Colonic mucosa (tissue), 4 donors: ENCODE measurements around the gene COX7A2L. TPM values are rescaled to one million over a fixed set of nuclear protein-coding genes. Genes with fewer than 3 reads are reported as not detected.
"Not testable (repeated sequence)": the region's sequence is repeated elsewhere in the genome, so short reads cannot be mapped to it uniquely, and the experiment has no call there.

Experiments
- DNase-seq: peaks from one replicate; pipeline ENCODE4 v3.0.0-alpha.2; 2020
- H3K27ac ChIP-seq: fragments of 200-600 bp; one replicate; pipeline ENCODE4 v1.8.0; 2021
- H3K27me3 ChIP-seq: fragments of 200-600 bp; one replicate; pipeline ENCODE4 v1.8.0; 2021
- H3K36me3 ChIP-seq: fragments of 200-600 bp; one replicate; pipeline ENCODE4 v1.8.0; 2021
- H3K4me1 ChIP-seq: fragments of 200-600 bp; one replicate; pipeline ENCODE4 v1.8.0; 2021; ENCODE audit warnings: mild to moderate bottlenecking
- H3K4me3 ChIP-seq: fragments of 200-600 bp; one replicate; pipeline ENCODE4 v1.8.0; 2021
- H3K9ac ChIP-seq, 2 donors: one replicate each; pipeline ENCODE4 v1.7.0; 2013; ENCODE audit warnings: control low read depth in 2 of 2, low read depth in 2 of 2, low read length in 2 of 2
- H3K9me3 ChIP-seq: fragments of 200-600 bp; one replicate; pipeline ENCODE4 v1.8.0; 2021
- CTCF ChIP-seq: fragments of 200-600 bp; IDR thresholded peaks from one replicate; pipeline ENCODE4 v1.8.0; 2022; ENCODE audit warnings: antibody characterized with exemption, mild to moderate bottlenecking
- intact Hi-C: fragments of 100-400 bp; cut with DNase I; formaldehyde crosslinking; loops from one replicate; pipeline ENCODE4 v1.14.1; 2022
- total RNA-seq, 2 donors: library from RNA; stranded (reverse); fragmentation: NEBNext Ultra II Directional in 1 of 2; extraction: Animal tissue kit (Norgen Biotek cat#: 25700) in 1 of 2; gene quantifications; one replicate each; pipeline ENCODE4 v1.2.1, GENCODE V29; 2021
- donor health status: healthy.
- donor health status: DM: no; HTN: no; CAD: no.
- donor health status: DM: no; HTN: no; CAD: no.

The COX7A2L gene
- 100 to 1,000 TPM; 128 to 131 TPM for total RNA-seq

- TF ChIP-seq CTCF = no peak
These were observed at the start of gene COX7A2L for GRCh38 chr2:42360890-42361727. Gene COX7A2L (minus strand): TSS chr2:42361217. CDS start chr2:42361161, 56 bp downstream.

GRCh38 chr2:42408009-42408408, 47.0 kb upstream of the COX7A2L start:
- no peak for TF ChIP-seq CTCF
- H3K27me3 ChIP-seq = no peaks in the 10 kb centered on the region
- intact Hi-C loops = no loop called here
- H3K36me3 ChIP-seq = no peaks in the 10 kb centered on the region
- no peak for DNase-seq
- no peak overlapping the region for H3K9ac ChIP-seq
- no peaks in the 10 kb centered on the region for H3K9me3 ChIP-seq
- no peaks in the 10 kb centered on the region for H3K4me1 ChIP-seq
- H3K4me3 ChIP-seq = no peak overlapping the region
- H3K27ac ChIP-seq = no peak overlapping the region

More at GRCh38 chr2:42360890-42361727, at the start of gene COX7A2L:
- intact Hi-C loops = loop anchor here (10.0 kb wide), 1 partner anchor 266 kb away; no protein-coding TSS in a partner anchor
- Histone ChIP-seq H3K27me3 (no peaks in the 10 kb centered on the region), H3K36me3 (no peaks in the 10 kb centered on the region), H3K4me1 (peaks cover 13% of the 10 kb centered on the region), H3K9me3 (no peaks in the 10 kb centered on the region), H3K4me3 (peak within 1 kb of the TSS; percentile 93), H3K27ac (peak within 1 kb of the TSS; percentile 94), H3K9ac (peak within 1 kb of the TSS; percentile 96 to 97)
- DNase-seq = peak; percentile 99

- no peak for TF ChIP-seq CTCF
- intact Hi-C loops = no loop called here
- no peaks in the 10 kb centered on the region for H3K36me3 ChIP-seq
- H3K9me3 ChIP-seq = no peaks in the 10 kb centered on the region
- H3K27me3 ChIP-seq = no peaks in the 10 kb centered on the region
- no peak for DNase-seq
- no peak overlapping the region for H3K4me3 ChIP-seq
- no peak overlapping the region for H3K9ac ChIP-seq
- no peak overlapping the region for H3K27ac ChIP-seq
- H3K4me1 ChIP-seq = no peaks in the 10 kb centered on the region
These were observed 46.5 kb upstream of the COX7A2L start for GRCh38 chr2:42407476-42407875.

- no peak overlapping the region for H3K9ac ChIP-seq
- no peaks in the 10 kb centered on the region for H3K4me1 ChIP-seq
- H3K27ac ChIP-seq = no peak overlapping the region
- H3K4me3 ChIP-seq = no peak overlapping the region
- DNase-seq = no peak
- no peaks in the 10 kb centered on the region for H3K27me3 ChIP-seq
- no peaks in the 10 kb centered on the region for H3K36me3 ChIP-seq
- intact Hi-C loops = no loop called here
- no peak for TF ChIP-seq CTCF
- no peaks in the 10 kb centered on the region for H3K9me3 ChIP-seq
These were observed 43.7 kb upstream of the COX7A2L start for GRCh38 chr2:42404676-42405075.

GRCh38 chr2:42401773-42402172, 40.8 kb upstream of the COX7A2L start:
- TF ChIP-seq CTCF = no peak
- no peak for DNase-seq
- no peaks in the 10 kb centered on the region for H3K36me3 ChIP-seq
- H3K27me3 ChIP-seq = no peaks in the 10 kb centered on the region
- H3K4me3 ChIP-seq = no peak overlapping the region
- intact Hi-C loops = no loop called here
- no peaks in the 10 kb centered on the region for H3K9me3 ChIP-seq
- H3K9ac ChIP-seq = no peak overlapping the region
- no peak overlapping the region for H3K27ac ChIP-seq
- H3K4me1 ChIP-seq = no peaks in the 10 kb centered on the region

- H3K4me3 ChIP-seq, H3K27ac ChIP-seq, H3K27me3 ChIP-seq, H3K9ac ChIP-seq, intact Hi-C loops, H3K4me1 ChIP-seq, DNase-seq, H3K36me3 ChIP-seq, H3K9me3 ChIP-seq: not testable (repeated sequence)
These were observed 37.0 kb upstream of the COX7A2L start for GRCh38 chr2:42398052-42398451.

GRCh38 chr2:42393320-42393719, 32.3 kb upstream of the COX7A2L start:
- H3K36me3 ChIP-seq, H3K9me3 ChIP-seq, H3K9ac ChIP-seq, H3K4me1 ChIP-seq, H3K27me3 ChIP-seq, DNase-seq, H3K27ac ChIP-seq, H3K4me3 ChIP-seq, intact Hi-C loops: not testable (repeated sequence)
